Brain microvascular endothelial cell (primary cell): ENCODE measurements around the gene CAPG.
"Not testable (repeated sequence)": the region's sequence is repeated elsewhere in the genome, so short reads cannot be mapped to it uniquely, and the experiment has no call there.

Experiments used
- DNase-seq: peaks from one replicate; pipeline ENCODE4 v3.0.0-alpha.2; 2020
- H3K27ac ChIP-seq: fragments of 250-450 bp; sonication (Bioruptor Pico); 2 replicates; pipeline ENCODE4 v1.5.1; 2020; ENCODE audit warnings: mild to moderate bottlenecking, moderate library complexity
- H3K27me3 ChIP-seq: fragments of 250-450 bp; sonication (Bioruptor Pico); replicated peaks from 2 replicates; pipeline ENCODE4 v1.5.1; 2020; ENCODE audit warnings: mild to moderate bottlenecking
- H3K36me3 ChIP-seq: fragments of 250-450 bp; sonication (Bioruptor Pico); replicated peaks from 2 replicates; pipeline ENCODE4 v1.5.1; 2020; ENCODE audit warnings: mild to moderate bottlenecking
- H3K4me3 ChIP-seq: 2 replicates; pipeline ENCODE4 v1.5.1; 2011; ENCODE audit warnings: low read depth, mild to moderate bottlenecking, control low read depth, low read length, moderate library complexity
- CTCF ChIP-seq: IDR thresholded peaks from 2 replicates; pipeline ENCODE4 v1.5.1; 2011; ENCODE audit warnings: low read depth, mild to moderate bottlenecking, moderate library complexity, low read length, control low read depth, inconsistent platforms; ENCODE audit errors: missing control alignments
- in situ Hi-C: cut with HindIII; loops from 2 replicates; pipeline ENCODE4 v1.10.0; 2017; ENCODE audit warnings: low sequenced_read_pairs, low pct_ligation_motif_present

The CAPG gene

GRCh38 chr2:85440729-85441128 lies 30.6 kb upstream of the CAPG start:
- no peaks in the 10 kb centered on the region for H3K36me3 ChIP-seq
- in situ Hi-C loops = no loop called here
- H3K27ac ChIP-seq = no peak overlapping the region
- DNase-seq = no peak
- no peak for TF ChIP-seq CTCF
- no peak overlapping the region for H3K4me3 ChIP-seq
- H3K27me3 ChIP-seq = no peaks in the 10 kb centered on the region

GRCh38 chr2:85439986-85440385 lies 29.8 kb upstream of the CAPG start:
- H3K27ac ChIP-seq = no peak overlapping the region
- in situ Hi-C loops = no loop called here
- DNase-seq = no peak
- H3K4me3 ChIP-seq = no peak overlapping the region
- H3K36me3 ChIP-seq = no peaks in the 10 kb centered on the region
- H3K27me3 ChIP-seq = no peaks in the 10 kb centered on the region
- TF ChIP-seq CTCF = no peak

GRCh38 chr2:85439569-85439968 lies 29.4 kb upstream of the CAPG start:
- H3K4me3 ChIP-seq, H3K27me3 ChIP-seq, DNase-seq, in situ Hi-C loops, H3K36me3 ChIP-seq, H3K27ac ChIP-seq: not testable (repeated sequence)

- Histone ChIP-seq H3K36me3 (no peaks in the 10 kb centered on the region), H3K27me3 (no peaks in the 10 kb centered on the region), H3K27ac (no peak overlapping the region), H3K4me3 (no peak overlapping the region)
- in situ Hi-C loops = no loop called here
- DNase-seq = no peak
- no peak for TF ChIP-seq CTCF
These were observed 28.9 kb upstream of the CAPG start for GRCh38 chr2:85439025-85439472.

GRCh38 chr2:85438201-85439024 lies 28.2 kb upstream of the CAPG start:
- in situ Hi-C loops = no loop called here
- DNase-seq = no peak
- no peaks in the 10 kb centered on the region for H3K36me3 ChIP-seq
- no peak for TF ChIP-seq CTCF
- peak overlapping the region; percentile 55 for H3K27ac ChIP-seq
- no peaks in the 10 kb centered on the region for H3K27me3 ChIP-seq
- H3K4me3 ChIP-seq = peak overlapping the region; percentile 42

- H3K27me3 ChIP-seq = no peaks in the 10 kb centered on the region
- H3K4me3 ChIP-seq = peak overlapping the region; percentile 42
- in situ Hi-C loops = no loop called here
- H3K36me3 ChIP-seq = no peaks in the 10 kb centered on the region
- TF ChIP-seq CTCF = no peak
- DNase-seq = peak; percentile 53
- peak overlapping the region; percentile 55 for H3K27ac ChIP-seq
These were observed 27.5 kb upstream of the CAPG start for GRCh38 chr2:85437488-85438200.
